Activated CD8-positive, alpha-beta memory T cell treated with anti-CD3 and anti-CD28 coated beads, Interleukin-2, amount 50 U/mL, for 4 hours (primary cell): ENCODE data around the gene CLCNKA.
"Not testable (repeated sequence)": the region's sequence is repeated elsewhere in the genome, so short reads cannot be mapped to it uniquely, and the experiment has no call there.

ENCODE experiments used
- DNase-seq: peaks from one replicate; pipeline ENCODE4 v3.0.0-alpha.2; 2020

CLCNKA gene

DNA sequence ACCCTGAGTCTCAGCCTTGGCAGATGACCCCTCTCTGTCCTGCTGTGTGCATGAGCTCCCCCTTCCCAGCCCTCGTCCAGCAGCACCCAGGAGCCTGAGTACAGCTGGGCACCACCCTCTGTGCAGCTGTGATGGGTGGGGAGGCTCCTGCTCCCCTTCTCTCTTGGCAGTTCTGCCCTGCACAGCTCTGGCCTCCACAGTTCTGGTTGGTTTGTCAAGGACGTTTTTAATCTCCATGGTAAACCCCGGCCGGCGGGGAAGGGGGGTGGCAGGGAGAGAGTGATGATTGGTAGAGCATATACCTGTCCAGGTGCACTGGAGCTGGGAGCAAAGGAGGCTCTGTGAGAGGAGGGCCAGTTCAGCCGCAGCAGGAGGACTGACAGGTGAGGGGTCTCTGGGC, at the start of gene CLCNKA:
Gene CLCNKA (plus strand): TSS at position 356 of the 400 bp plus-strand sequence. CDS start 584 bp downstream, outside the sequence.
- no peak for DNase-seq

DNA sequence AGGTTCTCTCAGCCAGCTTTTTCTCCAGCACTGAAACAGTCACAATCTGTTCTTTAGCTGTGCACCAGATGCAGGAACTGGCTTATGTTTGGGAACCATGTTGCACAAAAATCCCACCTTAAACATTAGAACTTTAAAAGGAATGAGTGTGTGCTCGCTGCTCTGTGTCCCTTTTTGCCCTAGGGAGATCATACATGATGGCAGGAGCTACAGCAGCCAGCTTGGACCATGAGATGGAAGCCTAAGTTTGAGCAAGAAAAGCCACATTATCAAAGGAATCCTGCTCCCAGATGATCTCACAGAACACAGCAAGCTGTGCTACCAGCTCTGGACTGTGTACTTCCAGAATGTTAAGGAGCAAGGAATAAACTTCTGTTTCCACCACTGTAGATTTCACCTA, 49.4 kb upstream of the CLCNKA start:
- DNase-seq, result no peak

DNA sequence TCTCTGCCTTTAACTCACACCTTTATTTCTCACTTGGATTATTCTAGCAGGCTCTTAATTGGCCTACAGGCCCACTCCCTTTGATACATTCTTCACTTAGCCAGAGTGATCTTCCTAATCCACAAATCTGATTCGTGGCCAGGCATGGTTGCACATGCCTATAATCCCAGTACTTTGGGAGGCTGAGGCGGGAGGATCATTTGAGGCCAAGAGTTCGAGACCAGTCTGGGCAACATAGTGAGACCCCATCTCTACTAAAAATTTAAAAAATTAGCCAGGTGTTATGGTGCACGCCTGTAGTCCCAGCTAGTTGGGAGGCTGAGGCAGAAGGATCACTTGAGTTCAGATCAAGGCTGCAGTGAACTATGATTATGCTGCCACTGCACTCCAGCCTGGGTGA, 48.1 kb upstream of the CLCNKA start:
- no peak for DNase-seq

DNA sequence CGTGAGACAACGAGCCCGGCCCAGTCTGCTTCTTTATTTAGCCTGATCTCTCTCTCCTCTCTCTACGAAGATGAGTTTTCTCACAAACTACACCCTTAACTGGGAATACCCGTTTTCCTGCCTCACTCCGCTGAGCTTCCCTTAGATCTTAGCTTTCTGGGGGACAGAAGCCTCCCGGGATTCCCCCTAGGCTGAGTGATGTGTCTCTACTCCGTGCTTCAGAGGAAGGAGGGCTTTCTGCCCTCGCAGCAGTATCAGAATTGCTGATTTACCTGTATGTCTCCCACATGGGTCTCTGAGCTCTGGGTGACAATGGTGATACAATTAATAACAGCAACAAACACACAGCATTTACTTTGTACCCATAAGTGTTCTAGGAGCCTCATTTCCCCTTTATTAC, 47.0 kb upstream of the CLCNKA start:
- no peak for DNase-seq

DNA sequence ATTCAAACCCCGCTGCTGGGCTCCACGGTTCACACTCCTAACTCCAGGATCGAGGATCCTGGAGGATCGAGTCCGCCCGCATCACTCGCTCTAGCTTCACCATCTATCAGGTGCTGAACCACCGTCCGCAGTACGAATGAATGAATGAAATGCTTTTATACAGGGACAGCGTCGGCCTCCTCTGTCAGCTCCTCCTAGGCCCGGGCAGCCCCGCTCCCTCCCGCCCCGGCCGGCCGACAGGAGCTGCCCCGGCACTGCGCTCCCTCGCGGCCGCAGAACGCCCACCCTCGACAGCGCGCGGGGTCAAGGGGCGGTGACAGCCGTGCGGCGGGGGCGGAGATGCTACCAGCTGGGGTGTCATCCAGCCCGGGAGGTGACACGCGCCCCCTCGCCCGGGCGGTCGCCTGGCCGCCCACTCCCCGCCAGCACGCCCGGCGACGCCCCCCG, 46.5 kb upstream of the CLCNKA start:
- peak; percentile 89 for DNase-seq

DNA sequence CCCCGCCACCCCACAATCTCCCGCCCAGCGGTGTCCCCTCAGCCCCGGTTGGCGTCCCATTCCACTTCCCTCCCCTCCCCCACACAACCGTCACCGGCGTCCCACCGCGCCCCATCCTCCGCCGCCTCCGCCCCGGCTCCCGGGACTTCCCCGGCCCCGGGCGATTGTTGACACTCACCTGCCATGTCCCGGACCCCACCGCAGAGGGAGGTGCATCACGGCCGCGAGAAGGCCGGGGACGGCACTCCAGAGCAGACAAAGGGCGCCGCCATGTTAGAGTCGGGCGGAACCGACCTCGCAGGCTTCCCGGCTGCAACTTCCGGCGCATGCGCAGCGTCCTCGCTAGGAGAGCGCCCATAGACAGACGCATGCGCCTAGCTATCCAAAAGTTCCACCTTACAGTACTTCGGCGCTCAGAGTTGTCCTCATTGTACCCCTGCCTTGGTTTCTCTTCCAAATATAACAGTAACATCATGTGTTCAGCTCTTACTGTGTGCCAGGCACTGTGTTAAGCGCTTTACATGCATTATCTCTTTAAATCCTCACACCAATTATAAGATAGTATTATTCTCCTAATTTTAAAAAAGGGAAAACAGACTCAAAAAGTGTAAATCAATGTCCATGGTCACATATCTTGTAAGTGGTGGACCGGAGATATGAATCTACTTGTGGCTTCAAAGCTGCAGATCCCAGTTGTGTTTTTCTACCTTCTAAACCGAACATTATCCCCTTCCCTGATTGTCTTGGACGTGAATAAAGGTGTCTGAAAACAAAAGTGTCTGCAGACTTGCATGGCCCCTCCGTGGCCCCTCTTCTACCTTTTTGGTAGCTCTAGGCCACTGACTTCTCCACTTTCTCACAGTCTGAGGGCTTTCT, 45.8 kb upstream of the CLCNKA start, which contains the start of gene ZBTB17:
Gene ZBTB17 (minus strand): TSS at position 297 of the 876 bp plus-strand sequence. CDS start 27,606 bp downstream, outside the sequence.
- DNase-seq, result peak; percentile 96

DNA sequence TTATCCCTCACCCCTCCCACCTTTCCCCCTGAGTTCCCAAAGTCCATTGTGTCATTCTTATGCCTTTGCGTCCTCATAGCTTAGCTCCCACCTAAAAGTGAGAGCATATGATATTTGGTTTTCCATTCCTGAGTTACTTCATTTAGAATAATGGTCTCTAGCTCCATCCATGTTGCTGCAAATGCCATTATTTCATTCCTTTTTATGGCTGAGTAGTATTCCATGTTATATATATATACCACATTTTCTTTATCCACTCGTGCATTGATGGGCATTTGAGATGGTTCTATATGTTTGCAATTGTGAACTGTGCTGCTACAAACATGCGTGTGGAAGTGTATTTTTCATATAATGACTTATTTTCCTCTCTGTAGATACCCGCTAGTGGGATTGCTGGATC, 43.9 kb upstream of the CLCNKA start:
- not testable (repeated sequence) for DNase-seq

DNA sequence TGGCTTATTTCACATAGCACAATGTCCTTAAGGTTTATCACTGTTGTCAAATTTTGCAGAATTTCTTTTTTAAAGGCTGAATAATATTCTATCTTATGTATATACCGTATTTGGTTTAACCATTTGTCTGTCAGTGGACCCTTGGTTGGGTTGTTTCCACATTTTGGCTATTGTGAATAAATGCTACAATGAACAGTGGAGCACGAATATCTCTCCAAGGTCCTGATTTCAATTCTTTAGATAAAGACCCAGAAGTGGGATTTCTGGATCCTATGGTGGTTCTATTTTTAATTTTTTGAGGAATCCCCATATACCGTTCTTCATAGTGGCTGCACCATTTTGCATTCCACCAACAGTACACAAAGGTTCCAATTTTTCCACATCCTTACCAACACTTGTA, 40.2 kb upstream of the CLCNKA start:
- DNase-seq, result no peak

DNA sequence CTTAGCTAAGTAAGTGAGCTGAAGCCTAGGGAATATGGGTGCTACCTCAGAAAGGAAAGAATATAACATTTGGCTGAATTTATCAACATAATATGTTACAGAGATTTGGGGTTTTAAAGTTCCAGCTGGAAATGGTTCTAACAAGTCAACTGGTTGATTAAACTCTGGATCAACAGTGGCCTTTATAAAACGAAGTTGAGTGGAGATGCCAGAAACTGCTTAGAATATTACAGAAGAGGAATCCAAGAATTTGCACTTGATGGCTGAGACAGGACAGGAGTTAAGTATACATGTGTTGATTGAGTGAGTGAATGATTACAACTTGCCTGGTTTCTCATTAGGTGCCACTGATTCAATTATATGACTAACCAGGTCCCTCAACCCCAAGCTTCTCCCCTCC, 38.6 kb upstream of the CLCNKA start:
- DNase-seq, result no peak

DNA sequence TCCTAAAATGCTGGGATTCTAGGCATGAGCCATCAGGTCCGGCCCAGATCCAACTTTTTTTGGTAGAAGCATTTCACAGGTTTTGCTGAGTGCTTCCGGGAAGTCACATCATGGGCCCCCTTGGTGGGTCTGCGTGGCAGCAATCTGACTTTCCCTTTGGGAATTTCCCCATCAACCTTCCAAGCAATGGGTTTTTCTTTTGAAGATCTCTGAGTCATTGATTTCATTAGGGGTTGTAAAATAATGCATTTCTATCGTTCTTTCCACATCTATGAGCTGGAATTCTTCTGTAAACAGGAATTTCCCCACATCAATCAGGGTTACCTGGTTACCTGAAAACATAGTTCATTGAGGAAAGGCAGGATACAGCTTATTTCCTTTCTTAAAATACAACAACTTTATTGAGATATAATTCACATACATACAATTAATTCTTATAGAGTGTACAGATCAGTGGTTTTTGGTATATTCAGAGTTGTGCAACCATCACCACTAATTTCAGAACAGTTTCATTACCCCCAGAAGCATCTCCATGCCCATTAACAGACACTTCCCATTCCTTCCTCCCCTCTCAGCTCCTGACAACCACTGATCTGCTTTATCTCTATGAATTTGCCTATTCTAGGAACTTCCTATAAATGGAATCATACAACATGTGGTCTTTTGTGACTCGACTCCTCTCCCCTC, 36.1 kb upstream of the CLCNKA start:
- no peak for DNase-seq

DNA sequence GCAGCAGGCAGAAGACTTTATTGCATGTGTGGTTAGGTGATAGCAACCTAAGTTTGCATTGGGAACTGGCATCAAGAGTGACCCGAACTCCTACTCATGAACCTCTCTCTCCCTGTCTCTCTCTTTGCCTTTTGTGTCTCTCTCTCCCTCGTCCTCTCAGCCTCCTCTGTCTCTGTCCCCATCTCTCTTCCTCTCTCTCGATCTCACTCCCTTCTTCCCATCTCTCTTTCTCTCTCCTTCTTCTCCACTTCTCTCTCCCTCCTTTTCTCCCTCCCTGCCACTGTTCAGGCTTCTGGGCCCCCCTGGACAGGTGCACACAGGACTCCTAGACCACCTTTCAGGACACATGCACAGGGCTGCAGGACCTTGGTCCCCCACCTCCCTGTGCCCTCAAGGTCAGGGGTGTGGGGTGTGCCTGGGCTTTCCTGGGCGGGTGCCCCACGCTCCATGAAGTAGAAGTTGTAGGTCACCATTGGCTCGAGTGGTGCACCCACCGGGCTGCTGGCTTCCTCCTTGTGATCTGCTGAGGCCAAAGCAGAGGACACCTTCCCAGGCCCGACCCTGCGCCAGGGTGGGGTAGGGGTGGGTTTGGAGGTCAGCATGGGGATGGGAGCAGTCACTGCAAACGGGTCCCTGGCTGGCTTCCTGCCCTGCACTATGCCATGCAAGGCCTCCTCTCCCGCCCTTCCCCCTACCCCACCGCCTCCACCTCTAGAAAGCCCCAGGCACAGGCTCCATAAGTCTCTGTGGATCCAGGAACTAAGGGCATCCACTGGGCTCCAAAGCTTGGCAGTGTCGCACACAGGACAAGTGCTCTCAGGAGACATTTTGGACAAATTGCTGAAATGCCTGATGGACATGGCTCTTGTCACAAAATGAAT, 32.7 kb upstream of the CLCNKA start:
- DNase-seq, result no peak

DNA sequence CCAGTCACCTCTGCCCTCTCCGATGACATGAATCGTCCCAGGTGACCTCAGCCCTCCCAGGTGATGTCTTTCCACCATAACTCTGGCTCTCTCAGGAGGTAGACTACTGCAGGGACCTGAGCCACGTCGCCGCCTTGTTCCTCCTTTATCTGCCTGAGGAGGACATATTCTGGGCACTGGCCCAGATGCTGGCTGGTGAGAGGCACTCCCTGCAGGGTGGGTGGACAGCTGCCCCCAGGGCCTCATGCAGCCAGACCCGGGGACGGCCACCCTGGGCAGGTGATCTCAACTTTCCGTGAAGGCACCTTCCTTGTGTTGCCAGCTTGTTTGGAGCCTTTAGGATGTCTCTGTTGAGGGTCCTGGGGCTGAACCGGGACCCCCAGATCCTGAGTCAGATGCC, 32.1 kb upstream of the CLCNKA start:
- DNase-seq, result no peak

DNA sequence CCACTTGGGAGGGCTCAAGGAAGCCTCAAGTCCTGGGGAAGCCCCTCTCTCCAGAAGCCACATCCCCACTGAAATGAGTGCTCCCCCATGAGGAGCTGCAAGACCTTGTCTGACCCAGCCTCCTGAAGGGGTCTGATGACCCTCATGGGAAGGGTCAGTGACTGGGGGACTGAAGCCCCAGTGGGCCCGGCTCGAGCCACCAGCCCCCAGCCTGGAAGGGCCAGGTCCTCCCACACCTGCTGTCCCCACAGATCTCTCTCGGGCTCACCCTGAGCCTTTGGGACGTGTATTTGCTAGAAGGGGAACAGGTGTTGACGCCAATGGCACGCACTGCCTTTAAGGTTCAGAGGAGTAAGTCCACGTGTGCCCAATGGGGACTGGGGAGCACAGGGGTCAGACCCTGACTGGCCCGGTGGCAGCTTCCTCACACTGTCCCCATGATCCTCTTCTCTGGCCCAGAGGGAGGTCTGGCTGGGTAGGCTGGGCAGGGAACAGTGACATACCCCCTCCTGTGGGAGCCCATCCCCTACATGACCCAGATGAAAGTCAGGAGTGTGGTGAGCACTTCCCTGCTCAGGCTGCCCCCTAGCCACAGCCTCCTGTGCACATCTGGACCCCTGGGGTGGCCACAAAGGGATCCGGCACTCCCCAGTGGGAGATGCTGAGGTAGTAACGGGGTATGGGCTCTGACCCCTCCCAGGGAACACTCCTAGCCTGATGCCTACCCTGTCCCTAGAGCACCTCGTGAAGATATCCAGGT, 30.2 kb upstream of the CLCNKA start:
- DNase-seq, result no peak

DNA sequence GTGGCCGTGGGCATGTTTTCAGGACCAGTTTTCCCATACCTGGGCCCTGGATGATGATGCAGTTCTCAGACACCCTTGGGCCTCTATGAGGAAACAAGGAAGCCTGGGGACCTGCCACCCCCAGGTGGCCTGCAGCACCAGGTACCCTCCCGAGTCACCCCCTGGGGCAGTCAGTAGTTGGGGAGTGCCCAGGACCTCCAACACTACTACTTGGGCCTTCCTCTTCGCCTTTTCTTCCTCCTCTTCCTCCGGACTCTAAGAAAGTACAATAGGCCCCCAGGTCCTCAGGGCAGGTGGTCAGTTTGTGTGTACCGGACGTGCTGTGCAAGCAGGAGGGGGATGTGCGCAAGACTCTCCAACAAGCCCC, 29.7 kb upstream of the CLCNKA start:
- no peak for DNase-seq

DNA sequence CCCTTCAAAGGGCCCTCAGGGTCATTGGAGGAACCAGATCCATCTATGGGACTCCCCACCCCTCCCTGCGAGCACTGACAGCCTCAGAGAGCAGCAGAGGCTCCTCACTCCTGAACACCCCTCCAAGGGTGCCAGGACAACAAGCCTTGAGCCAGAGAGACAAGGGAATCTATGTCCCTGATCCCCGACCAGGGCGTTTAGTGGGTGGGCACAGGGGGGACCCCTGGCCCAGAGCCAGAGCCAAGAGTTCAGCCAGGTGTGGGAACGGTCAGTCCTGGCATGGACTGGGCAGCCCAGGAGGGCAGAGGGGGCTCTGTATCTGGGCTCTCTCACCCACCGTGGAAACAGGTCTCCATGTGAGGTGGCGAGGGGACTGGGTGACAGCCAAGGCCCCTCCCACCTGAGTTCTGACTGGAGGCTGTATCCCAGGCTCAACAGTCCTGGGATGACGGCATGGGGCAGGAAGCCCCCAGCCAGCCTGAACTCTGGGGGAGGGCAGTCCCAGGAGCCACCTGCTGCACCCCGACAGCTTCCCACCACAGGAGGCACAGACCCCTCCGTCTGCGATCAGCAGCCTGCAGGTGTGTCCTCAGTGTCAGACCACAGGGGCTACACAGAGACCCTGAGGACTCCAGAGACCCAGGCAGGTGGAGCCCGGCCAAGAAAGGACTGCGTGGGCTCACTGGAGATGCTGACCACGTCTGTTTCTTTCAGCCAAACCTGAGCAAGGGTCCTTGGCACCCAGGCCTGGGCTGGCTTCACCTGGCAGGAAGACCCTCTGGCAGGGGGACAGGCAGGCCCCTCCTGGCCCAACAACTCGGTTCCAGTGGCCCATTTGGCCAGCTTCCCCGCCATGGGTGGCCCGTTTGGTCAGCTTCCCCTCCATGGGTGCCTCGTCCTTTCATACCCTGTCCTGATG, 29.0 kb upstream of the CLCNKA start:
- DNase-seq, result no peak

DNA sequence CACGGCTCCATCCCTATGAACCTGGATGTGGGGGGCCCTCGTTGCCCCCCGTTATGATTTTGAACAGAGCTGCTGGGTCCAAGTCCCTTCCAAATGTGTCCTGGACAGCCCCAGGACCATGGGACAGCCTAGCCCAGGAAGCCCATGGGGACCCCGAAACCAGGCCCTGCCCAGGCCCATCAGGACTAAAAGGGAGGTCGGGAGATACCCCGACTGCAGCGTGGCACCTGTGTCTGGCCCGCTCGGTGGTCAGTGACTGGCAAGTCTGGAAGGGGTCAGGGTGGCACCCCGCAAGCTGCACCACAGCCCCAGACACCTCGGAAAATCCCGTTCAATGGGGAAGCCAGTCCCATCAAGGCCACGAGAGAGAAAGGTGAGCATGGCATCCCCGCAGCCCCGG, 28.2 kb upstream of the CLCNKA start:
- no peak for DNase-seq

DNA sequence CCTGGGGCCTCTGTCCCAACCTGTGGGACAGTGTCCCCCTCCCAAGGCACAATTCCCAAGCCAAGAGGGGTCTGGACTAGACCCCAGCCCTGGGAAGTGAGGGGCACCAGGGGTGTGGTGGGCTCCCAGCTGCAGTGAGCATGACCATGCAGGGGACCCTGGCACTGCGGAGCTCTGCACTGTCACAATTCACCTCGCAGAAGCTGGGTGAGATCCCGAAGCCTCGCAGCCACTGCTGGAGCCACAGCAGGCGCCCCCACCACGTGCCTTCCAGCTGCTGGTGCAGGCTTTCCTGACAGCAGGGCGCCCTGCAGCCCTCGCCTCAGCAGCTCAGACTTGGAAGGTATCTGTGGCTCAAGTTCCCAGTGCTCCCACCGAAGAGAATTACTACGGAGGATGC, 27.8 kb upstream of the CLCNKA start:
- no peak for DNase-seq

DNA sequence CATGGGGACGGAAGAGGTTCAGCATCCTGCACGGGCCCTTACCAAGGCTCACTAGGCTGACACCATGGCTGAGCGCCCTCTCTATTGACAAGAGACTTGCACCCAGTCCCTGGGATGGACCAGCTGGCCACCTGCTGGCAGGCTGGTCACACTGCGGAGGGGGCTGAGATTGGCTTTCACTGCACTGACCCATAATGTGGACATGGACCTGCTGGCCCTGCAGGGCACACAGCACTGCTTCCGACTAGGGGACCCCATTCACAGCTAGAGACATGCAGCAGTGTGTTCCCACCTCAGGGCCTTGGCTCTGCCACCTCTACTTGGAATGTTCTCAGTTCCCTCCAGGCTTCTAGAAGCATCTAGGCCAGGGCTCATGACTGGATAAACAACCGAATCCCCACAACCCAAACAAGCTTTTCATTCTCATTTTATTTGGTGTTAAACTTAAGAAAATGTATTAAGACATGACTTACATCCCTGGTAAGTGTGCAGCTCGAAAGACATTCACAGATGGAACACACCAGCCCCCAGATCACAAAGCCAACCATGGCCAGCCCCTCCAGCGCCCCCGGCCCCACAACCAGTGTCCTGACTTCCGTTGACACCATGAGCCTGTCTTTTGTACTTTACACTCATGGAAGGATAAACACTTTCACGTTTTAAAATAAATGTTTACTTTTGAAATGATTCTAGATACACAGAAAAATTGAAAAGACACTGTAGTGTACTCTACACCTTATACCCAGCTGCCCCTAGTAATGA, 27.1 kb upstream of the CLCNKA start:
- peak; percentile 53 for DNase-seq

DNA sequence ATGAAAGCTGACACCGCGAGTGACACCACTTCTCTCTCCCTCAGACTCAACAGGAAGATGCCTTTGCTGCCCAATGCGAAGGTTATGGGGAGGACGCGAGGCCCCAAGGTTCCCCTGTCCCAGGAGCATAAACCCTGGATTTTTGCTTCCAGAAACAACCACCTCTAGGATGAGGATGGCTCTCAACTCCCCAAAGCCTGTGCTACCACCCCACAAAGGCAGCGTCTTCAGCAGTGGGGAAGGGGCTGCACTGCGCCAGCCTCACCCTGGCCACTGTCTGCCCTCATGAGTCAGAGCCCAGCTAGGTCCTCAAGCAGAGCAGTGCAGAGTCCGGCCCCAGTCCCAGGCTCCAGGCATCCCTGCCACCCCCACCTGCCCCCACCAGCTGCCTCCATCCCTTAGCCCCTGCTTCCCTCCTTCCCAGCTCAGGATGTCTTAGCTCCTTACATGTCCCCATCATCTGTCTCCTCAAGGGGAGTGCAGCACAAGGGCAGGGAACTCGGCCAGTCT, 24.7 kb upstream of the CLCNKA start:
- DNase-seq, result no peak

DNA sequence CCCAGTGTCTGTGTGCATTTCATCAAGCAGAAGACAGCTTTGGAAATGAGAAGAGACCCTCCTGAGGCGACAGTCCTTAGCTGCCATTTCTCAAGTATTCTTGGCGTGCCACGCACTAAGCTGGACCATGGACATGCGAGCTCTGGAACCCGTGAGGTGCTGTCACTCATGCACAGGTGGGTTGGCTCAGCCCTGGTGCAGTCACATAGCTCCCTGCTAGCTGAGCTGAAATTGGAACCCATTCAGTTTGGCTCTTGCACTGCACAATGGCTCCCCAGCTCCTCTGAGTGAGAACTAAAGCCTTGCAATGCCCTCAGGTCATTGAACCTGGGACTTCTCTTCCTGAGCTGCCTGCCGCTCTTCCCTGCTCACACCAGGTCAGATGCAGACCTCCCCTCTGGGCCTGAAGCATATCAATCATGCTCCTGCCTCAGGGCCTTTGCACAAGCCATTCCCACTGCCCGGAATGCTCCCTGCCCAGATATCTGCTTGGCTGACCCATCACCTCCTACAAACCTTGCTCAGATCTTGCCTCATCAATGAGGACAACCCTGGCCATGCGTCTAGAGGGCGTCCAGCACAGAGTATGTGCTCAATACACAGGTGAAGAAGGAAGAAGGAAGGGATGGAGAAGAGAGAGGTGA, 24.1 kb upstream of the CLCNKA start:
- DNase-seq, result no peak
